Mammary epithelial cell (primary cell): ENCODE measurements around the gene GRM4.

Experiments used
- CTCF ChIP-seq, 2 donors: IDR thresholded peaks in 1 of 2; conservative IDR thresholded peaks in 1 of 2; 2 replicates each; pipeline ENCODE4 v1.5.1; 2011 to 2012; ENCODE audit warnings: inconsistent platforms in 2 of 2, low read length in 2 of 2, mild to moderate bottlenecking in 2 of 2, control low read depth in 1 of 2, low read depth in 1 of 2; ENCODE audit not compliant: insufficient read depth in 1 of 2; ENCODE audit errors: extremely low read depth in 1 of 2
- EZH2 ChIP-seq: IDR thresholded peaks from 2 replicates; pipeline ENCODE4 v1.6.1; 2012; ENCODE audit warnings: low read length, inconsistent platforms, borderline replicate concordance

GRCh38 chr6:34129753-34130152, 16.1 kb downstream of the GRM4 start:
- no peak for TF ChIP-seq CTCF (conservative IDR thresholded peaks at IDR 0.05 in 1 of 2, IDR thresholded peaks at IDR 0.05 in 1 of 2; ENCODE audit: extremely low read depth in 1 of 2, insufficient read depth in 1 of 2, low read depth in 1 of 2, low read length in 2 of 2)
- TF ChIP-seq EZH2: no peak
